ENCODE measurements around the gene SLC5A10.

Gene SLC5A10

GRCh38 chr17:19012171-19013080 is 60.5 kb downstream of the SLC5A10 start:
- no peak overlapping the region for H3K27ac ChIP-seq (ENCODE audit: low read length)

GRCh38 chr17:19013226-19013625 is 61.3 kb downstream of the SLC5A10 start:
- Histone ChIP-seq H3K27me3 (ENCODE audit: control insufficient read depth, insufficient read depth, low read length) (no peaks in the 10 kb centered on the region), H3K9ac (ENCODE audit: low read length) (no peak overlapping the region), H3K9me3 (ENCODE audit: control insufficient read depth, low read depth, low read length) (no peaks in the 10 kb centered on the region), H3K4me1 (ENCODE audit: control insufficient read depth, low read depth, low read length) (no peaks in the 10 kb centered on the region), H3K36me3 (ENCODE audit: control insufficient read depth, low read depth, low read length) (no peaks in the 10 kb centered on the region), H3K4me3 (ENCODE audit: low read length) (no peak overlapping the region), H3K27ac (ENCODE audit: low read length) (no peak overlapping the region)

More at GRCh38 chr17:19012171-19013080, 60.5 kb downstream of the SLC5A10 start:
- Histone ChIP-seq H3K9me3 (ENCODE audit: control insufficient read depth, low read depth, low read length) (no peaks in the 10 kb centered on the region), H3K36me3 (ENCODE audit: control insufficient read depth, low read depth, low read length) (no peaks in the 10 kb centered on the region), H3K4me1 (ENCODE audit: control insufficient read depth, low read depth, low read length) (no peaks in the 10 kb centered on the region), H3K9ac (ENCODE audit: low read length) (no peak overlapping the region), H3K4me3 (ENCODE audit: low read length) (no peak overlapping the region), H3K27me3 (ENCODE audit: control insufficient read depth, insufficient read depth, low read length) (no peaks in the 10 kb centered on the region)

- Histone ChIP-seq H3K4me1 (ENCODE audit: control insufficient read depth, low read depth, low read length) (no peaks in the 10 kb centered on the region), H3K27me3 (ENCODE audit: control insufficient read depth, insufficient read depth, low read length) (no peaks in the 10 kb centered on the region), H3K9me3 (ENCODE audit: control insufficient read depth, low read depth, low read length) (no peaks in the 10 kb centered on the region), H3K9ac (ENCODE audit: low read length) (no peak overlapping the region), H3K36me3 (ENCODE audit: control insufficient read depth, low read depth, low read length) (no peaks in the 10 kb centered on the region), H3K4me3 (ENCODE audit: low read length) (no peak overlapping the region), H3K27ac (ENCODE audit: low read length) (no peak overlapping the region)
Observed at GRCh38 chr17:19013806-19014627, 62.1 kb downstream of the SLC5A10 start.

- Histone ChIP-seq H3K4me1 (ENCODE audit: control insufficient read depth, low read depth, low read length) (no peaks in the 10 kb centered on the region), H3K27me3 (ENCODE audit: control insufficient read depth, insufficient read depth, low read length) (no peaks in the 10 kb centered on the region), H3K4me3 (ENCODE audit: low read length) (no peak overlapping the region), H3K27ac (ENCODE audit: low read length) (no peak overlapping the region), H3K9me3 (ENCODE audit: control insufficient read depth, low read depth, low read length) (no peaks in the 10 kb centered on the region), H3K36me3 (ENCODE audit: control insufficient read depth, low read depth, low read length) (no peaks in the 10 kb centered on the region), H3K9ac (ENCODE audit: low read length) (no peak overlapping the region)
Observed at GRCh38 chr17:19014628-19015215, 62.8 kb downstream of the SLC5A10 start.

- Histone ChIP-seq H3K4me1 (ENCODE audit: control insufficient read depth, low read depth, low read length) (no peaks in the 10 kb centered on the region), H3K4me3 (ENCODE audit: low read length) (no peak overlapping the region), H3K9me3 (ENCODE audit: control insufficient read depth, low read depth, low read length) (no peaks in the 10 kb centered on the region), H3K36me3 (ENCODE audit: control insufficient read depth, low read depth, low read length) (no peaks in the 10 kb centered on the region), H3K9ac (ENCODE audit: low read length) (no peak overlapping the region), H3K27ac (ENCODE audit: low read length) (no peak overlapping the region), H3K27me3 (ENCODE audit: control insufficient read depth, insufficient read depth, low read length) (no peaks in the 10 kb centered on the region)
Observed at GRCh38 chr17:19015428-19015827, 63.5 kb downstream of the SLC5A10 start.

- no peak overlapping the region for H3K9ac ChIP-seq (ENCODE audit: low read length)
- no peak overlapping the region for H3K27ac ChIP-seq (ENCODE audit: low read length)
- no peaks in the 10 kb centered on the region for H3K9me3 ChIP-seq (ENCODE audit: control insufficient read depth, low read depth, low read length)
- H3K36me3 ChIP-seq (ENCODE audit: control insufficient read depth, low read depth, low read length): no peaks in the 10 kb centered on the region
- H3K27me3 ChIP-seq (ENCODE audit: control insufficient read depth, insufficient read depth, low read length): no peaks in the 10 kb centered on the region
- no peak overlapping the region for H3K4me3 ChIP-seq (ENCODE audit: low read length)
- no peaks in the 10 kb centered on the region for H3K4me1 ChIP-seq (ENCODE audit: control insufficient read depth, low read depth, low read length)
Observed at GRCh38 chr17:19016297-19016696, 64.3 kb downstream of the SLC5A10 start.

- Histone ChIP-seq H3K27me3 (ENCODE audit: control insufficient read depth, insufficient read depth, low read length) (no peaks in the 10 kb centered on the region), H3K9me3 (ENCODE audit: control insufficient read depth, low read depth, low read length) (no peaks in the 10 kb centered on the region), H3K4me3 (ENCODE audit: low read length) (no peak overlapping the region), H3K36me3 (ENCODE audit: control insufficient read depth, low read depth, low read length) (no peaks in the 10 kb centered on the region), H3K4me1 (ENCODE audit: control insufficient read depth, low read depth, low read length) (no peaks in the 10 kb centered on the region), H3K9ac (ENCODE audit: low read length) (no peak overlapping the region), H3K27ac (ENCODE audit: low read length) (no peak overlapping the region)
Observed at GRCh38 chr17:19016881-19017280, 64.9 kb downstream of the SLC5A10 start.

GRCh38 chr17:19017401-19017800 is 65.4 kb downstream of the SLC5A10 start:
- H3K9ac ChIP-seq (ENCODE audit: low read length): no peak overlapping the region
- H3K9me3 ChIP-seq (ENCODE audit: control insufficient read depth, low read depth, low read length): no peaks in the 10 kb centered on the region
- H3K36me3 ChIP-seq (ENCODE audit: control insufficient read depth, low read depth, low read length): no peaks in the 10 kb centered on the region
- H3K27me3 ChIP-seq (ENCODE audit: control insufficient read depth, insufficient read depth, low read length): no peaks in the 10 kb centered on the region
- H3K27ac ChIP-seq (ENCODE audit: low read length): no peak overlapping the region
- H3K4me1 ChIP-seq (ENCODE audit: control insufficient read depth, low read depth, low read length): no peaks in the 10 kb centered on the region
- no peak overlapping the region for H3K4me3 ChIP-seq (ENCODE audit: low read length)

GRCh38 chr17:19017804-19018599 is 66.0 kb downstream of the SLC5A10 start:
- Histone ChIP-seq H3K4me3 (ENCODE audit: low read length) (no peak overlapping the region), H3K4me1 (ENCODE audit: control insufficient read depth, low read depth, low read length) (no peaks in the 10 kb centered on the region), H3K27me3 (ENCODE audit: control insufficient read depth, insufficient read depth, low read length) (no peaks in the 10 kb centered on the region), H3K36me3 (ENCODE audit: control insufficient read depth, low read depth, low read length) (no peaks in the 10 kb centered on the region), H3K9me3 (ENCODE audit: control insufficient read depth, low read depth, low read length) (no peaks in the 10 kb centered on the region), H3K27ac (ENCODE audit: low read length) (no peak overlapping the region), H3K9ac (ENCODE audit: low read length) (no peak overlapping the region)

GRCh38 chr17:19018600-19018950 is 66.6 kb downstream of the SLC5A10 start:
- no peaks in the 10 kb centered on the region for H3K27me3 ChIP-seq (ENCODE audit: control insufficient read depth, insufficient read depth, low read length)
- no peaks in the 10 kb centered on the region for H3K4me1 ChIP-seq (ENCODE audit: control insufficient read depth, low read depth, low read length)
- no peak overlapping the region for H3K4me3 ChIP-seq (ENCODE audit: low read length)
- no peak overlapping the region for H3K9ac ChIP-seq (ENCODE audit: low read length)
- H3K27ac ChIP-seq (ENCODE audit: low read length): no peak overlapping the region
- no peaks in the 10 kb centered on the region for H3K36me3 ChIP-seq (ENCODE audit: control insufficient read depth, low read depth, low read length)
- no peaks in the 10 kb centered on the region for H3K9me3 ChIP-seq (ENCODE audit: control insufficient read depth, low read depth, low read length)

Measured in iPS-18a (cell line).